Loucy (cell line): ENCODE results near the gene SRPX2.

Experiments
- H2AFZ ChIP-seq: fragments of 200-600 bp; sonication (generic); 2 replicates; pipeline ENCODE4 v1.6.0; 2016; ENCODE audit warnings: antibody characterized with exemption, mild to moderate bottlenecking, low read length, moderate library complexity
- H3F3A ChIP-seq: fragments of 200-600 bp; 2 replicates; pipeline ENCODE4 v1.6.0; 2016; ENCODE audit warnings: antibody characterized with exemption, low read depth, mild to moderate bottlenecking
- H3K27me3 ChIP-seq: fragments of 200-600 bp; sonication (generic); 2 replicates; pipeline ENCODE4 v1.6.1; 2014; ENCODE audit warnings: low read length, mild to moderate bottlenecking; ENCODE audit not compliant: insufficient read depth, poor library complexity, severe bottlenecking
- H3K36me3 ChIP-seq: fragments of 200-600 bp; sonication (generic); 2 replicates; pipeline ENCODE4 v1.6.1; 2016; ENCODE audit warnings: low read length; ENCODE audit not compliant: insufficient read depth
- H3K4me1 ChIP-seq: fragments of 200-600 bp; sonication (generic); 2 replicates; pipeline ENCODE4 v1.5.1; 2014; ENCODE audit warnings: low read length, mild to moderate bottlenecking; ENCODE audit not compliant: insufficient read depth, poor library complexity, severe bottlenecking
- H3K4me2 ChIP-seq: fragments of 200-600 bp; sonication (generic); 2 replicates; pipeline ENCODE4 v1.6.0; 2014; ENCODE audit warnings: antibody characterized with exemption, low read length, low read depth, mild to moderate bottlenecking; ENCODE audit not compliant: poor library complexity, severe bottlenecking
- H3K4me3 ChIP-seq: fragments of 200-600 bp; sonication (generic); 2 replicates; pipeline ENCODE4 v1.5.1; 2014; ENCODE audit warnings: low read length, mild to moderate bottlenecking, mixed read lengths; ENCODE audit not compliant: poor library complexity, severe bottlenecking
- H3K79me2 ChIP-seq: fragments of 200-600 bp; sonication (generic); 2 replicates; pipeline ENCODE4 v1.6.1; 2014; ENCODE audit warnings: low read length; ENCODE audit not compliant: insufficient read depth
- H3K9ac ChIP-seq: fragments of 200-600 bp; sonication (generic); 2 replicates; pipeline ENCODE4 v1.6.0; 2014; ENCODE audit warnings: mild to moderate bottlenecking, low read depth, low read length, moderate library complexity; ENCODE audit not compliant: poor library complexity, severe bottlenecking
- H3K9me2 ChIP-seq: fragments of 200-600 bp; sonication (generic); replicated peaks from 2 replicates; pipeline ENCODE4 v1.6.1; 2016; ENCODE audit warnings: low read depth, low read length, mixed read lengths
- H3K9me3 ChIP-seq: fragments of 200-600 bp; sonication (generic); 2 replicates; pipeline ENCODE4 v1.6.1; 2014; ENCODE audit warnings: mild to moderate bottlenecking, antibody characterized with exemption, low read length, low read depth; ENCODE audit not compliant: insufficient read depth
- H4K20me1 ChIP-seq: fragments of 200-600 bp; sonication (generic); 2 replicates; pipeline ENCODE4 v1.6.0; 2014; ENCODE audit warnings: antibody characterized with exemption, low read length, mild to moderate bottlenecking; ENCODE audit not compliant: insufficient read depth, poor library complexity, severe bottlenecking
- CTCF ChIP-seq: fragments of 200-600 bp; sonication (generic); conservative IDR thresholded peaks from 2 replicates; pipeline ENCODE4 v1.5.1; 2014; ENCODE audit warnings: mild to moderate bottlenecking, antibody characterized with exemption, low read length
- EZH2phosphoT487 ChIP-seq: fragments of 200-600 bp; IDR thresholded peaks from 2 replicates; pipeline ENCODE4 v1.6.1; 2018; ENCODE audit warnings: antibody characterized with exemption, mild to moderate bottlenecking, moderate library complexity, borderline replicate concordance

SRPX2 gene

GRCh38 chrX:100673397-100673953, 29.5 kb downstream of the SRPX2 start:
- Histone ChIP-seq H4K20me1 (no peaks in the 10 kb centered on the region), H3K27me3 (no peaks in the 10 kb centered on the region), H3K79me2 (no peaks in the 10 kb centered on the region), H3F3A (no peaks in the 10 kb centered on the region), H3K4me3 (no peak overlapping the region), H3K9me2 (no peaks in the 10 kb centered on the region), H3K36me3 (no peaks in the 10 kb centered on the region), H3K9ac (no peak overlapping the region), H3K4me1 (peaks cover 8% of the 10 kb centered on the region), H2AFZ (no peak overlapping the region), H3K4me2 (no peak overlapping the region), H3K9me3 (no peaks in the 10 kb centered on the region)
- TF ChIP-seq CTCF (no peak), EZH2phosphoT487 (no peak)

- Histone ChIP-seq H3K9ac (no peak overlapping the region), H4K20me1 (no peaks in the 10 kb centered on the region), H3K27me3 (no peaks in the 10 kb centered on the region), H3K4me1 (peaks cover 8% of the 10 kb centered on the region), H3K9me3 (no peaks in the 10 kb centered on the region), H3K4me2 (peak overlapping the region; percentile 13), H3K9me2 (no peaks in the 10 kb centered on the region), H3K79me2 (no peaks in the 10 kb centered on the region), H3K36me3 (no peaks in the 10 kb centered on the region), H2AFZ (peak overlapping the region; percentile 85), H3K4me3 (no peak overlapping the region), H3F3A (no peaks in the 10 kb centered on the region)
- TF ChIP-seq CTCF (no peak), EZH2phosphoT487 (no peak)
Observed at GRCh38 chrX:100674705-100675104, 30.7 kb downstream of the SRPX2 start.

- Histone ChIP-seq H3K9me3 (no peaks in the 10 kb centered on the region), H3K79me2 (no peaks in the 10 kb centered on the region), H3K4me3 (no peak overlapping the region), H3K9me2 (no peaks in the 10 kb centered on the region), H2AFZ (no peak overlapping the region), H3F3A (no peaks in the 10 kb centered on the region), H4K20me1 (no peaks in the 10 kb centered on the region), H3K9ac (no peak overlapping the region), H3K36me3 (no peaks in the 10 kb centered on the region), H3K27me3 (no peaks in the 10 kb centered on the region), H3K4me1 (peaks cover 8% of the 10 kb centered on the region), H3K4me2 (no peak overlapping the region)
- TF ChIP-seq CTCF, result no peak
- no peak for TF ChIP-seq EZH2phosphoT487
Observed at GRCh38 chrX:100677611-100678181, 33.7 kb downstream of the SRPX2 start.
